ENCODE data around the gene HSF5. TPM values are rescaled to one million over a fixed set of nuclear protein-coding genes. Genes with fewer than 3 reads are reported as not detected.

The HSF5 gene
- total RNA-seq, 2 experiments from 2014 or later: 2.6 to 3.1 TPM

DNA sequence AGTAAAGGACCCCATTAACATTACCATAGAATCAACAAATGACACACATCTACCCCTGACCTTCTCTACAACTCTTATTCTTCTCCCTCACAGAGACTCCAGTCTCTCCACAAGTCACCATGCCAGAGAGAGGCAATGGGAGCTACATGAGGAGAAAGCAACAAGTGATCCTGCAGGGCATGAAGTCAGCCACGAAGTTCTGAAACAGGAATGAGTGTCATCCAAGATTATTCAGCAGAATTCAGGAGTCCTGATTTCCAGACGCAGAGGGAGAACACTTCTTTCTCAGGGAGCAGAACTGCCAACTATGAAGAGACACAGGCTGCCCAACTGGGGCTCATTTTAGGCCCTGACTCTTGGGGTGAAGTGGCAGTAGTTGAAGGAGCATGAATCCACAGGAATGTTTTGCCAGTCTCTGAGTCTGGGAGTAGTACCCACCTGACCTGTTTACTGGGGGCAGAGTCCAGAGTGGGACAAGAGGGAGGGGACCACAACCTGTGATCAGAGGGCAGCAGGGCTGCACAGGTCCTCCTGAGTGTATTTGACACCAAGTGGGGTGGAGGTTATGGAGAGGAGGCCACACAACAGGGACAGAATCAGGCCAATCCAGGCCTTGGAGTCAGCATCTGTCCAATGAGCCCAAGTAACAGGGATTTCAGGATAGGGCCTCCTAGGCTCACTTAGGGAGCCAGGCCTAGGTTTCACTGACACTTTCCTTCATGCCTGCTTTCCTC, 28.6 kb upstream of the HSF5 start:
- peaks cover 12% of the 10 kb centered on the region for H3K36me3 Mint-ChIP-seq (ENCODE audit: low read depth)
- POLR2A ChIA-PET: interaction anchor here (1.0 to 2.5 kb wide), 3 partner anchors 114 to 176 kb away, joined by 4 to 66 read pairs (median 5); no protein-coding TSS in a partner anchor
- intact Hi-C loops (cut with DNase I, micrococcal nuclease): loop anchor here (1.0 to 10.0 kb wide), 6 partner anchors 178 to 1875 kb away; partner anchors contain the start of genes C17orf67 (in 1 of the 2), CLTC (in 1 of the 2), DGKE (in 1 of the 2) and MSI2 (in 1 of the 2)
- H3K27ac Mint-ChIP-seq: peak overlapping the region; percentile 79
- no peaks in the 10 kb centered on the region for H3K9me3 Mint-ChIP-seq (ENCODE audit: low read depth)
- ATAC-seq (no peak), DNase-seq (no peak)
- peak overlapping the region; percentile 96 for H3K4me3 Mint-ChIP-seq
- H3K27me3 Mint-ChIP-seq: no peaks in the 10 kb centered on the region
- peaks cover 35% of the 10 kb centered on the region for H3K4me1 Mint-ChIP-seq
- CTCF ChIA-PET: interaction anchor here (0.6 to 1.5 kb wide), 3 partner anchors 24 to 114 kb away, joined by 3 to 5 read pairs (median 3); no protein-coding TSS in a partner anchor

DNA sequence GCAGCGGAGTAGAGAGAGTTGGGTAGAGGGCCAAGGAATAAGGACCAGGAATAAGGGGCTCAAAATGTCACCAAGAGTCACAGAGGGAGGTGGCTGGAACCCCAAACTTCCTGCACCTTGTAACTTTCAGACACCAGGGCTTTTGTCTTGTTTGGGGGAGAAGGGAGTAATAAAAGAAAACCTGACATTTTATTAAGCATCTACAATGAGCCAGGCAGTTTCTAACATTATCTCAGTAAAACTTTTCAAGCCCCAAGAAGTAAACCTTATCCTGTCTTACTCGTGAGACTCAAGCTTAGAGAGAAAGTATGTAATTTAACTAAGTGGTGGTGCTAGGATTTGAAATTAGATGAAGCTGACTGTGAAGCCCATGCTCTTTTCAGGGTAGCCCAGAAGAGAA, 27.1 kb upstream of the HSF5 start:
- H3K27ac Mint-ChIP-seq: no peak overlapping the region
- peaks cover 25% of the 10 kb centered on the region for H3K36me3 Mint-ChIP-seq (ENCODE audit: low read depth)
- POLR2A ChIA-PET: interaction anchor here (0.6 to 3.4 kb wide), 2 partner anchors 17 to 116 kb away, joined by 10 to 30 read pairs; no protein-coding TSS in a partner anchor
- H3K4me1 Mint-ChIP-seq: peaks cover 38% of the 10 kb centered on the region
- ATAC-seq (no peak), DNase-seq (no peak)
- H3K27me3 Mint-ChIP-seq: no peaks in the 10 kb centered on the region
- peak overlapping the region; percentile 86 for H3K4me3 Mint-ChIP-seq
- CTCF ChIA-PET: interaction anchor here (0.7 to 1.5 kb wide), 6 partner anchors 15 to 1674 kb away, joined by 3 to 6 read pairs (median 5); partner anchors contain the start of gene HSF5
- H3K9me3 Mint-ChIP-seq (ENCODE audit: low read depth): no peaks in the 10 kb centered on the region
- intact Hi-C loops (cut with DNase I, micrococcal nuclease): loop anchor here (2.0 to 10.0 kb wide), 6 partner anchors 180 to 1877 kb away; partner anchors contain the start of genes C17orf67 (in 1 of the 2), DGKE (in 1 of the 2), MSI2 (in 1 of the 2) and RAD51C (in 1 of the 2)

DNA sequence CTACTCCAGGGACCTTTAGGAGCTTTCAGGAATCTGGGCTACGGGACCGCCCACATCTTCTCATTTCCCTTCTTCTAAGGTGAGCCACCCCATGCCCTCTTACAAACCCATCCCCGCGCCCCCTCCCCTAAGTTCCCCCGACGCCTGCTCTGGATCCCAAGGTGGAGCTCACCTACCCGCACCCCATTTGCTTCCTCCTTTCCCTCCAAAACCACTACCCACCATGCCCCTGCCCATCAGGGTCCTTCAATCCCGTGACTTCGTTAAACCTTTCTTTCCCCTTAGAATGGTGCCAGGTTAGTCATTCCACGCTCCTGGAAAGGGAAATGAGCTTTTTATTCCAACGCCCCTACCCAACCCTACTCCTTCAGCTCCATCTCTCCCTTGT, 26.6 kb upstream of the HSF5 start:
- H3K4me1 Mint-ChIP-seq: peaks cover 36% of the 10 kb centered on the region
- CTCF ChIA-PET: interaction anchor here (0.6 to 1.5 kb wide), 9 partner anchors 14 to 1673 kb away, joined by 3 to 6 read pairs (median 4); partner anchors contain the start of gene HSF5
- H3K27me3 Mint-ChIP-seq: no peaks in the 10 kb centered on the region
- POLR2A ChIA-PET: interaction anchor here (0.6 to 3.4 kb wide), 2 partner anchors 16 to 117 kb away, joined by 10 to 30 read pairs; no protein-coding TSS in a partner anchor
- H3K27ac Mint-ChIP-seq: peak overlapping the region; percentile 49
- no peak for DNase-seq
- H3K9me3 Mint-ChIP-seq (ENCODE audit: low read depth): no peaks in the 10 kb centered on the region
- peak overlapping the region; percentile 86 for H3K4me3 Mint-ChIP-seq
- intact Hi-C loops (cut with DNase I, micrococcal nuclease): loop anchor here (2.0 to 10.0 kb wide), 6 partner anchors 180 to 1878 kb away; partner anchors contain the start of genes C17orf67 (in 1 of the 2), DGKE (in 1 of the 2), MSI2 (in 1 of the 2) and RAD51C (in 1 of the 2)
- no peak for ATAC-seq
- peaks cover 31% of the 10 kb centered on the region for H3K36me3 Mint-ChIP-seq (ENCODE audit: low read depth)

DNA sequence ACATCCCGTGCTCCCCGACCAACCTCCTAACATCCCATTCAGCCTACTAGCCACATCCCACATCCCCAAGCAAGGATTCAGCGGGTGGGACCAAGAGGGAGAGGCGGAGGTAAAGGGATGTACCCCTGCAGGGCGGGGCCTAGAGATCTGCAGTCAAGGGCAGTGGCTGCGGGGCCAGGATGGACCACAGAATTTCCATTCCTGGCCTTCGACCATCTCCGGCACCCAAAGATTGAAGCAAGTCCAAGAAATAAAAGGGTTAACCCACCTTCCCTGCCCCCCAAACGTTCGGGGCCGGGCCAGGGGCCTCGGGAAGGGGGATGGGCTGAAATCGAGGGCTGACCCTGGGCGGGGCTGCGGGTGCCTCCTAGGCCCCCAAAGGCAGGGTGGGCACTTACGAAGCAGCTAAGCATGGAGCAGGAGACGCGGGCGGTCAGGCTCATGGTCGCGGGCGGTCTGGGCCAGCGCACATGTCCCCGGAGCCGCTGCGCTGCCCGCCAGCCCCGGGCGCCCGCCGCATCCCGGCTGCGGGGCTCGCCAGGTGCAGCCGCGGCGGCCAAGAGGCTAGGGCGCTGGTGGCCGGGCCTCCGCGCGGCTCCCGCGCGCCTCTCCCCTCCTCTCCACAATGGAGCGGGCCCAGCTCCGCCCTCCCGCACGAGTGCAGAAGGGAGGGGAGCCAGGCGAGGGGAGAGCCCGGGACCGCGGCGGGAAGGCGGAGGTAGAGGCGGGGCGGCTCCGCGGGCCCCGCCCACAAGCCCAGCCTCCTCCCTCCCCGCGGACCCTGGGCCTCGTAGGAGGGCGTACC, 26.0 kb upstream of the HSF5 start, which contains the start of gene MTMR4:
TSS of gene MTMR4 (minus strand) at position 674 of the 805 bp plus-strand sequence. CDS start at position 443, 231 bp downstream.
- H3K9me3 Mint-ChIP-seq (ENCODE audit: low read depth): no peaks in the 10 kb centered on the region
- H3K4me3 Mint-ChIP-seq: peak within 1 kb of the TSS; percentile 86
- ATAC-seq (peak; percentile 14), DNase-seq (peak; percentile 88)
- H3K4me1 Mint-ChIP-seq: peaks cover 36% of the 10 kb centered on the region
- peaks cover 34% of the 10 kb centered on the region for H3K36me3 Mint-ChIP-seq (ENCODE audit: low read depth)
- POLR2A ChIA-PET: interaction anchor here (3.4 kb wide), 1 partner anchor 117 kb away, joined by 30 read pairs; no protein-coding TSS in a partner anchor
- intact Hi-C loops (cut with DNase I, micrococcal nuclease): loop anchor here (2.0 to 10.0 kb wide), 2 partner anchors 181 to 429 kb away; partner anchors contain the start of genes RAD51C (in 1 of the 2) and TEX14 (in 1 of the 2)
- H3K27ac Mint-ChIP-seq: peak within 1 kb of the TSS; percentile 78
- CTCF ChIA-PET: interaction anchor here (0.6 to 1.9 kb wide), 10 partner anchors 14 to 491 kb away, joined by 3 to 6 read pairs (median 4); partner anchors contain the start of gene HSF5
- no peaks in the 10 kb centered on the region for H3K27me3 Mint-ChIP-seq

DNA sequence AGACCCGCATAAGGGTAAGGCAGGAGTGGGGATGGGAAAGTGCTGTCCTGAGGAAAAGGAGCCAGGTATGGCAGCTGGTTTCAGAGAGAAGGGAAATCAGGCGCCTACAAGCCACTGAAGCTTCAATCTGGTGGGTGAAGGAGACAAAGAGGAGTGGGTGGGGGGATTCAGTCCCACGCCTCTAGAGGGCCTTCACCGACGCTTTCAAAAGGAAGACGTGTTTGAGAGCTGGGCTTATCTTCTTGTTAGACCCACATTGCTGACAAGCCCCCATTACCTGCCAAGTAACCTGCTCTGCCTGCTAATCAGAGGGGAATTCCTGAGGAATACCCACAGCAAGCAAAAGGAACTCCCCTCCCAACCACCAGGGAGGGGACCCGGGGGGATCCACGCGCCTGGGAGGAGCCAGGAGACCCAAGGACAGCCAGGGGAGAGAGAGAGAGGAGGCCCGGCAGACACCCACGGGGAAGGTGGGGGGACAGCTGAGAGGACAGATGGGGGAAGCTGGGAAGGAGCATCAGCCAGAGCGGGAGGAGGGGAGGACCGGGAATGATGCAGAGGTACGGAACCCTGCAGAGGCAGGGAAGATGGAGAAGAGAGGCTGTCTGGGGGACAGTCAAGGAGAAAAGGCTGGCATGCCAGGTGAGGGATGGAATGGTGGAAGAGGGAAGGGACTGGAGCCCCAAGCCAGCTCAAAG, 25.2 kb upstream of the HSF5 start:
- DNase-seq (peak; percentile 40), ATAC-seq (no peak)
- Mint-ChIP-seq H3K9me3 (ENCODE audit: low read depth) (no peaks in the 10 kb centered on the region), H3K36me3 (ENCODE audit: low read depth) (peaks cover 39% of the 10 kb centered on the region), H3K4me1 (peaks cover 36% of the 10 kb centered on the region), H3K27me3 (no peaks in the 10 kb centered on the region), H3K27ac (peak overlapping the region; percentile 78), H3K4me3 (peak overlapping the region; percentile 86)
- ChIA-PET CTCF (interaction anchor here (1.0 to 1.9 kb wide), 5 partner anchors 17 to 491 kb away, joined by 3 to 5 read pairs (median 3); no protein-coding TSS in a partner anchor), POLR2A (interaction anchor here (3.4 kb wide), 1 partner anchor 118 kb away, joined by 30 read pairs; no protein-coding TSS in a partner anchor)
- intact Hi-C loops (cut with DNase I, micrococcal nuclease): loop anchor here in 1 of 2 experiments (10.0 kb wide), 1 partner anchor 181 kb away; the partner anchor contains the start of genes RAD51C and TEX14

DNA sequence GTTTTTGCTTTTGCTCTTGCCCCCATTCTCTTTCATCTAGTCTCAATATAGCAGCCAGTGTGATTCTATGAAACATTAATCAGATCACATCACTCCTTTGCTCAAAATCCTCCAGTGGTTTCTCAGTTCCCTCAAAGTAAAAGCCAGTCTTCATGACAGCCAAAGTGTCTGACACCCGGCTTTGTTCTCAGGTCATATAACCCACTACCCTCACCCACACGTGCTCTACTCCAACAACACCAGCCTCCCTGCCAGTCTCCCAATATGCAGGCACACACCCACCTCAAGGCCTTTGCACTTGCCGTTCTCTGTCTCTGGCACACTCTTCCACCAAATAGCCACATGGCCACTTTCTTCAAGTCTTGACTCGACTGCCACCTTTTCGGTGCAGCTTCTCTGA, 21.9 kb upstream of the HSF5 start:
- ChIA-PET CTCF (no interaction called here), POLR2A (no interaction called here)
- ATAC-seq (no peak), DNase-seq (no peak)
- intact Hi-C loops (cut with DNase I, micrococcal nuclease): loop anchor here in 1 of 2 experiments (10.0 kb wide), 1 partner anchor 185 kb away; the partner anchor contains the start of genes RAD51C and TEX14
- Mint-ChIP-seq H3K27me3 (no peaks in the 10 kb centered on the region), H3K36me3 (ENCODE audit: low read depth) (peaks cover 61% of the 10 kb centered on the region), H3K27ac (no peak overlapping the region), H3K4me1 (peaks cover 15% of the 10 kb centered on the region), H3K4me3 (no peak overlapping the region), H3K9me3 (ENCODE audit: low read depth) (no peaks in the 10 kb centered on the region)

DNA sequence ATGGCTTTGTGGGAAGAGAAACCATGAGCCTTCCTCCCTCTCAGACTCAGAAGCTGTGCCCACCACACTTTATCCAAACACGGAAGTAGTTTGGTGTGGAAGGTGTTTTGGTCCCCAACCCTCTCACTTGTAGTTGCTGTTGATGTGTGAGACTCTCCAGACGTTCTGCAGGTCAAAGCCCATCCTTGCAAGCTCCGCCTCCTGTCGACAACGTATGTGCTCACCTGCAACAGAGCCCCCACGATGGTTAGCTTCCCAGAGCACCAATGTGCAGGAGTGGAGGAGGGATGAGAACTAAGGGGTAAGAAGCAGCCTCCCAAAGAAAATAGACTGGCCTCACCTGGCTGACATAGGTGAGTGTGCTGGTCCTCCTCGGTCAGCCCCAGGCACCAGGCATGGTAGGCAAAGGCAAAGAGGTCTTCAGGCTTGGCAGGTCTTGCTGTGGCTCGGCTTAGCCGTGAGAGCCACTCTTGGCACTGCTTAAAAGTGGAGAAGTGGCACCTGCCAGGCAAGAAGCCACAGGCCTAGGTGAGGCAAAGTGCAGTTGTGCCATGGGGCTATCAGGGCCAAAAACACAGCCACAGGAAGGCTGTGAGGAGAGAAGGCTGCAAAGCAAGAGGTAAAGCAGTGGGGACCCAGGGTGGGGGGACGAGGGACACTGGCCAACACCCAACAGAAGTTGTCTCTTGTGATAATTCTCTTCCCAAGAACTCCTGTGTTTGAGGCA, 20.3 kb upstream of the HSF5 start:
- Mint-ChIP-seq H3K4me3 (no peak overlapping the region), H3K27ac (no peak overlapping the region), H3K4me1 (peaks cover 11% of the 10 kb centered on the region), H3K36me3 (ENCODE audit: low read depth) (peaks cover 68% of the 10 kb centered on the region), H3K27me3 (no peaks in the 10 kb centered on the region), H3K9me3 (ENCODE audit: low read depth) (no peaks in the 10 kb centered on the region)
- POLR2A ChIA-PET: no interaction called here
- CTCF ChIA-PET: no interaction called here
- ATAC-seq: no peak
- intact Hi-C loops (cut with DNase I, micrococcal nuclease): no loop called here
- DNase-seq: no peak

DNA sequence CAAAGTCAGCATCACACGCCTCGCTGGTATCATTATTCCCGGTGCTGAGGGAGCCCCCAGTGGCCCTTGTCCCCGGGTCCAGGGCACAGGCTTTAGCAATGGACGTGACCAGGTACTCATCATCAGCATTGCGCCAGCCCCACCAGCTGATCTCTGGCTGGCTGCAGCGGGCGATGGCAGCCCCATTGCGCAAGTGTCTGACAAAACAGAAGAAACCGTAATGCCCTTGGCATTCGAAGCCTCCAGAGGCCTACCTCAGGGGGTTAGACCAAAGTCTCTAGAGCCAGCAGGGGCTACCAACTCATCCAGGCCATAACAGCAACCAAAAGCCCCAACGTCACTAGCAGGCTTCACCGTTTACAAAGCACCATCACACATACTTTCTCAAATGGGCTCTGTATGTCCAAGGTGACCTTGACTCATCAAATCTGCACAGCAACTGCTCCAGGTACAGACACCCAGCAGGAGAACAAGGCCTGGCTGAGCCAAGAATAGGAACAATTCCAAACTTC, 19.0 kb upstream of the HSF5 start:
- H3K4me1 Mint-ChIP-seq: peaks cover 3% of the 10 kb centered on the region
- intact Hi-C loops (cut with DNase I, micrococcal nuclease): no loop called here
- H3K36me3 Mint-ChIP-seq (ENCODE audit: low read depth): peaks cover 68% of the 10 kb centered on the region
- H3K4me3 Mint-ChIP-seq: no peak overlapping the region
- H3K27ac Mint-ChIP-seq: no peak overlapping the region
- no peaks in the 10 kb centered on the region for H3K27me3 Mint-ChIP-seq
- CTCF ChIA-PET: no interaction called here
- no peak for ATAC-seq
- POLR2A ChIA-PET: no interaction called here
- no peak for DNase-seq
- no peaks in the 10 kb centered on the region for H3K9me3 Mint-ChIP-seq (ENCODE audit: low read depth)

DNA sequence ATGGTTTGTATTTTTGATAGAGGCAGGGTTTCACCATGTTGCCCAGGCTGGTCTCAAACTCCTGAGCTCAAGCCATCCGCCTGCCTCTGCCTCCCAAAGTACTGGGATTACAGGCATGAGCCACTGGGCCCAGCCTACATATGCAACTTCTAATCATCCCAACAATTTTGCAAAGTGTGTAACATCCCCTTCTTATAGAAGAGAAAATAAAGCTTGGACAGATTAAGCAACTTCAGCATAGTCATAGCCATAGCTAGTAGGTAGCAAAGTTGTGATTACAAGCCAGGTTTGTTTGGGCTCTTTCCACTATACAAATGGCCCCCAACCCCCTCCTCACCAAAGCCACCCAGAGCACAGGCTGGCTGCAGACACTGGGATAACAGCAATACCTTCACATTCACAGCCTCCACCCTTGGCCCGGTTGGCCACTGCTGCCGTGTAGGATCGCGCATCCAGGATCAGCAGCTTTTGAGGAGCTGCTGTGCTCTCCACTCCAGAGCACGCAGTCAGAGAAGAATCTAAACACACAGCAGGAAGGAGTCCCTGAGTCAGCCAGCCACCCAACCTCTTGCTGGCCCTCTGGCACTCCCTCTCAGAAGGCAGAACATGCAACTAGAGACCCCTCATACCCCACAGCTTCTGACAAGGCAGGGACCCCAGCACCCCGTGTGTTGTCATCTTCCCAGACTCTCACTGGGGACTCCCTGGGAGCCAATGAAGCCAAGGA, 18.3 kb upstream of the HSF5 start:
- intact Hi-C loops (cut with DNase I, micrococcal nuclease): no loop called here
- H3K9me3 Mint-ChIP-seq (ENCODE audit: low read depth): no peaks in the 10 kb centered on the region
- H3K36me3 Mint-ChIP-seq (ENCODE audit: low read depth): peaks cover 65% of the 10 kb centered on the region
- ChIA-PET POLR2A (interaction anchor here (1.1 kb wide), 1 partner anchor 135 kb away, joined by 3 read pairs; no protein-coding TSS in a partner anchor), CTCF (no interaction called here)
- H3K4me1 Mint-ChIP-seq: no peaks in the 10 kb centered on the region
- H3K27ac Mint-ChIP-seq: no peak overlapping the region
- ATAC-seq: no peak
- H3K27me3 Mint-ChIP-seq: no peaks in the 10 kb centered on the region
- DNase-seq: no peak
- H3K4me3 Mint-ChIP-seq: no peak overlapping the region

Data from activated CD4-positive, alpha-beta T cell treated with anti-CD3 and anti-CD28 coated beads for 36 hours (primary cell).